Erythroblast (primary cell): ENCODE results near the gene NAB2.
"Not testable (repeated sequence)": the region's sequence is repeated elsewhere in the genome, so short reads cannot be mapped to it uniquely, and the experiment has no call there.

Experiments used
- DNase-seq, 2 experiments: peaks; one replicate each; lab custom pipeline; 2025; lab: John Stamatoyannopoulos, UW
- GATA1 ChIP-seq: IDR thresholded peaks from 2 replicates; pipeline ENCODE4 v1.6.1; 2011; ENCODE audit warnings: low read depth, mild to moderate bottlenecking, control low read depth, low read length, moderate library complexity
- POLR2A ChIP-seq: IDR thresholded peaks from 2 replicates; pipeline ENCODE4 v1.6.1; 2011; ENCODE audit warnings: mild to moderate bottlenecking, low read length

NAB2 gene

DNA sequence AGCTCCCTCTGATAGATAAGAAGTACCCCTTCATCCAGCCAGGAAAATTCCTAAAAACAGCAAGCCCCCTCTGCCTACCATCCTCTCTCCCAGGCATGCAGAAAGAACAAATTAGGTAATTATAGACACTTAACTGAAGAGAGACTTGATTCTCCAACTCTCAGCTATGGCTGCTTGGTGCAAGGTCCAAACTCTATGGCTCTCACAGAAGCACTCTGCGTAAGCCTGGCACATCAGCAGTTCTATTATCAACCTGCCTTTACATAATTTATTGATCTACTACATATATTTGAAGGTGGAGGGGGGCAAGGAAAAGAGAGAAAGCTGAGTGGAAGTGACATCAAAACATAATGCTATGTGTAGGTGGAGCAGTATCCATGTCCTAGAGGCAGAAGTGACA lies 37.9 kb upstream of the NAB2 start:
- DNase-seq: no peak

GRCh38 chr12:57053146-57053545 lies 35.8 kb upstream of the NAB2 start:
- DNase-seq: not testable (repeated sequence)

More for the DNA sequence above, 37.9 kb upstream of the NAB2 start:
- TF ChIP-seq POLR2A (no peak), GATA1 (no peak)

DNA sequence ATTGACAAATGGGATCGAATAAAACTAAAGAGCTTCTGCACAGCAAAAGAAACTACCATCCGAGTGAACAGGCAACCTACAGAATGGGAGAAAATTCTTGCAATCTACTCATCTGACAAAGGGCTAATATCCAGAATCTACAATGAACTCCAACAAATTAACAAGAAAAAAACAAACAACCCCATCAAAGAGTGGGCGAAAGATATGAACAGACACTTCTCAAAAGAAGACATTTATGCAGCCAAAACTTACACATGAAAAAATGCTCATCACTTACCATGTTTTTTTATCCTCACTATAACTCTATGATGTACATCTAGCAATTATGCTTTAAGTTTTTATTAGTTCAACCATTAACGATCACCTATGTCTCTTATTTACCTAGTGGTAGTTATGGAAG lies 35.0 kb upstream of the NAB2 start:
- not testable (repeated sequence) for DNase-seq

DNA sequence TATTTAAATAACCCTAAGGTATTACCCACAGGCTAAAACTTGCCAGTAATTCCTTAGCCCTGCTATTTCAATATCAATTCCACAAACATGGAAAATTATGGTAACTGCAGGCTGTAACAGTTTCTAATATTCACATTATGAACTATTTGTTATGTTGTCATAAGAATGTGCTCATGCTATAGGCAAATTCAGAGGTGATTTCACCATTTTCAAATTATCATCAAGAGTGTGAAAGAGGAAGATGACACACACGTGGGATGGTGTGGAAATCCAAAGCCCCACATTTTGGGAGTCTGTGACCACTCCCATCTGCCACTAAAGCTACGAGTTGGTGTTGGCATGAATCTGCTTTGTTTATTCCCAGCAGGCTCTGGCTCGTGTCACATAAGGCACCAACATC lies 33.1 kb upstream of the NAB2 start:
- no peak for TF ChIP-seq GATA1
- no peak for TF ChIP-seq POLR2A

GRCh38 chr12:57057067-57057751 lies 31.7 kb upstream of the NAB2 start:
- TF ChIP-seq GATA1: no peak
- no peak for DNase-seq

More for the DNA sequence above, 33.1 kb upstream of the NAB2 start:
- no peak for DNase-seq

DNA sequence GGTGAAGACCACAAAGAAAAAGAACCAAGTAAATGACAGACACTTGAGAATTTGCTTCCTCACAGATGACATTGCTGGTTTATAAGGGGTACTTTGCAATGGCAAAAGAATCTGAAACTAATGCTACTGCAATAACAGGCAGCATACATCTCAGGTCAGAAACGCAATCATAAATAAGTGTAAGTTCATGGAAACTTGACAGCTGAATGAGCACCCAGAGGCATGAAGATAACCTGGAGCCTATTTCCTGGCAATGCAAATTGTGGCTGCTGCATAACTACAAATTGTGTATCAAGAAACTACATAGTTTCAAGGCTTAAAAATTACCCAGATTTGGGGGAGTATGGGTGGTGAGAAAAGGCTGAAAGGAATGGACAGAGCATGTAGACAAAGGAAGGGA lies 30.5 kb upstream of the NAB2 start:
- DNase-seq: no peak
- TF ChIP-seq GATA1 (no peak), POLR2A (no peak)

DNA sequence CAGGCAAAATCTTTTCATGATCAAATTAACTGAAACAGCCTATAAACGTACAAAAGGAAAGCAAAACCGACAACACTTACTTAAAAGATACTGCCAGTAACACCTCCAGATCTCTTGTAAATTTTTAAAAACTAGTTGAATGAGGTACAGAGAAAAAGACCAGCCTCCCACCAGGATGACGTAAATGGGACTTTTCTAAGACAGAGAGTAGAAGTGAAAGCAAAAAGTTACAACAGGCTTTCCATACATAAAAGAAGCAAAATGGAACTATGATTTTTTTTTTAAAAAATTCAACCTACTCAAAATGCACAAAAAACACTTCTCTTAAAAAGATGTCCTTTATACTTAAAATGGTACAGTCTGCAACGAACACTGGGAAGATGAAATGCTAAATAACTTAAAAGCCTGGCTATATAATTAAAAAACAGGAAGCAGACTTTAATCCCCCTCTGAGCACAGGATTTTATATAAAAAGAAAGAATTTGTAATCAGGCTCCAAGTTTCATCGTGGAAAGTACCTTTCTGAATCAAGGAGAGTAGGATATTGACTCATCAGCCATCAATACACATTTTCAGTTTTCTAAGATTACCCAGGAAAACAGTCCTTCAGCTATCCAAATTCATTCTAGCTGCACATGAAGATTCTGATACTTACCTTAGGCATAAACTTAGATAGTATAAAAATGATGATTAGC lies 24.8 kb upstream of the NAB2 start:
- no peak for TF ChIP-seq GATA1
- no peak for TF ChIP-seq POLR2A
- no peak for DNase-seq

DNA sequence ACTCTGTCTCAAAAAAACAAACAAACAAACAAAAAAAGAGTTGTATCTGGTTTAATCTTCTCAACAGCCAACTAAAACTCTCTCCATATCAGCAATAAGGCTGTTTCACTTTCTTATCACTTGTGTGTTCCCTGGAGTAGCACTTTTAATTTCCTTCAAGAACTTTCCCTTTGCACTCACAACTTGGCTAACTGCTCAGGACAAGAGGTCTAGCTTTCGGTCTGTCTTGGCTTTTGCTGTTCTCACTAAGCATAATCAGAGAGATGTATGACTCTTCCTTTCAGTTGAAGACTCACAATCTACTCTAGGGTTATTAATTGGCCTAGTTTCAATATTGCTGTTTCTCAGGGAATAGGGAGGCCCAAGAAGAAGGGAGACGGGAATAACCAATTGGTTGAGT lies 22.7 kb upstream of the NAB2 start:
- TF ChIP-seq GATA1 (no peak), POLR2A (no peak)
- no peak for DNase-seq

GRCh38 chr12:57069523-57069922 lies 19.4 kb upstream of the NAB2 start:
- TF ChIP-seq GATA1: no peak
- no peak for TF ChIP-seq POLR2A
- peak; percentile 81 to 88 for DNase-seq

GRCh38 chr12:57072661-57073060 lies 16.3 kb upstream of the NAB2 start:
- no peak for TF ChIP-seq POLR2A
- no peak for TF ChIP-seq GATA1
- DNase-seq: no peak

DNA sequence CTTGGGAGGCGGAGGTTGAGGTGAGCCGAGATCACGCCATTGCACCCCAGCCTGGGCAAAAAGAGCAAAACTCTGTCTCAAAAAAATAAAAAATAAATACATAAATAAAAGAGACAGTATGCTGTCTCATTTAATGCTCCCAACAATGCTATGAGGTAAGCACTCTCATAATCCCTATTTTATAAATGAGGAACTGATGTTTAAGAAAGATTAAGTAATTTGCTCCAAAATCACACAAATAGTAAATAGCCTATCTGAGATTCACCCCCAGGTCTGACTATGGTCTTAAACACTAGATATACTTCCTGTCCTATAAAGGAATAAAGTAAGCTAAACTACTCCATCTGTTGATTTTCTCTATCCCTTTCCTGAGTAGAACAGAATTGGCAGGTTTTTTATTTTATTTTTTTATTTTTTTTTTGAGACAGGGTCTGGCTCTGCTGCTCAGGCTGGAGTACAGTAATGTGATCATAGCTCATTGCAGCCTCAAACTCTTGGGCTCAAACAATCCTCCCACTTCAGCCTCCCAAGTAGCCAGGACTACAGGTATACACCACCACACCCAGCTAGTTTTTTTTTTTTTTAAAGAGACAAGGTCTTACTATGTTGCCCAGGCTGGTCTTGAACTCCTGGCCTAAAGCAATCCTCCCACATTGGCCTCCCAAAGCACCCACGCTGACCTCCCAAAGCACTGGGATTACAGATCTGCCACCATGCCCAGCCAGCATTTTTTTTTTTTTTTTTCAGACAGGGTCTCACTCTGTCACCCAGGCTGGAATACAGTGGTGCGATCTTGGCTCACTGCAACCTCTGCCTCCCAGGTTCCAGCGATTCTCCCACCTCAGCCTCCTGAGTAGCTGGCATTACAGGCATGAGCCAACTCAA lies 15.1 kb upstream of the NAB2 start:
- not testable (repeated sequence) for DNase-seq

DNA sequence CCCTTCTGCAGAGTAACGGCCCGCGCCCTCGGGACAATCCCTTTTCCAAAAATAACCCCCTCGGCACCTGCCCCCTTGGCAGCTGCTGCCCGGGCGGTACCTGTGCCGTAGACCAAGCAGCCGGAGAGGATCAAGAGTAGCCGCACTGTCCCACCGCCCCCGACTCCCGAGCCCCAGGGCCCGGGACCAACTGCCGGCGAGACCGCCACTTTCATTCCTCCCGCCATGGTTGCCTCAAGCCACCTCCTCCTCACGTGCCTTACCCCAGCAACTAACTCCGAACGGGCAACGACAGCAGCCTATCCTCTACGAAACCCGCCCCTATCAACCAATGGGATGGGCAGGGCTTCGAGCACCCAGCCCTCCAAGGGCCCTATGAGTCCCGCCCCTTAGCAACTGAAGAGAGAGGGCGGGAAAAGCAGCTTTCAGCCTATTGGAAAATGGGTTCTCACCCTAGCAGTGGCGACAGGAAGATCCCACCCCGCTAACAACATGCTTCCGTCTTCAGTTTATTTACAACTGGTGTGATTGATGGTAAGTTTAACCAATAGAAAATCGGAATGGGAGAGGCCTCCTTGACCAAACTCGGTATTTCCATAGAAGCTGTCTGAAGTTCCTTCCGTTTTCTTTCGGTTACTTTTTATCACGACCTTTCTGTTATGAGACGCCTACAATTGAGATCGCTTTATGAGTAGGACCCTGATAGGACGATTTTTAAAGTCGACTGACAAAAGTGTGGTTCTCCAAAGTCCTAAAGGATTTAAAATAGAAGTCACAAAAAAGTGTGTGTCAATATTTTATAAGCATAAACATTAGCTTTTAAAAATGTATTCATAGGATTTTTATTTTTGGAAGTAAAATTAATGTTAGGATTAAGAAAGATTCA lies 10.2 kb upstream of the NAB2 start, which contains the start of gene NEMP1:
Gene NEMP1 (minus strand): TSS at position 273 of the 886 bp plus-strand sequence. CDS start 46 bp downstream, at position 227.
- TF ChIP-seq GATA1 (no peak), POLR2A (peak; percentile 96)
- DNase-seq: peak; percentile 99 to 100

- TF ChIP-seq GATA1: no peak
- no peak for TF ChIP-seq POLR2A
- DNase-seq: peak in 1 of 2 experiments; percentile 38
These were observed 9.1 kb upstream of the NAB2 start for GRCh38 chr12:57079821-57080220.

- TF ChIP-seq POLR2A (no peak), GATA1 (no peak)
- no peak for DNase-seq
These were observed 8.1 kb upstream of the NAB2 start for GRCh38 chr12:57080855-57081254.
